Colonic mucosa (tissue), 4 donors: Measurements from ENCODE around the gene SUN3. TPM values are rescaled to one million over a fixed set of nuclear protein-coding genes. Genes with fewer than 3 reads are reported as not detected.

Experiments used
- DNase-seq: peaks from one replicate; pipeline ENCODE4 v3.0.0-alpha.2; 2020
- H3K27ac ChIP-seq: fragments of 200-600 bp; one replicate; pipeline ENCODE4 v1.8.0; 2021
- H3K27me3 ChIP-seq: fragments of 200-600 bp; one replicate; pipeline ENCODE4 v1.8.0; 2021
- H3K36me3 ChIP-seq: fragments of 200-600 bp; one replicate; pipeline ENCODE4 v1.8.0; 2021
- H3K4me1 ChIP-seq: fragments of 200-600 bp; one replicate; pipeline ENCODE4 v1.8.0; 2021; ENCODE audit warnings: mild to moderate bottlenecking
- H3K4me3 ChIP-seq: fragments of 200-600 bp; one replicate; pipeline ENCODE4 v1.8.0; 2021
- H3K9ac ChIP-seq, 2 donors: one replicate each; pipeline ENCODE4 v1.7.0; 2013; ENCODE audit warnings: control low read depth in 2 of 2, low read depth in 2 of 2, low read length in 2 of 2
- H3K9me3 ChIP-seq: fragments of 200-600 bp; one replicate; pipeline ENCODE4 v1.8.0; 2021
- intact Hi-C: fragments of 100-400 bp; cut with DNase I; formaldehyde crosslinking; loops from one replicate; pipeline ENCODE4 v1.14.1; 2022
- total RNA-seq, 2 donors: library from RNA; stranded (reverse); fragmentation: NEBNext Ultra II Directional in 1 of 2; extraction: Animal tissue kit (Norgen Biotek cat#: 25700) in 1 of 2; gene quantifications; one replicate each; pipeline ENCODE4 v1.2.1, GENCODE V29; 2021
- TF ChIP-seq, protein P1 (sequence below): fragments of 200-600 bp; IDR thresholded peaks from one replicate; pipeline ENCODE4 v1.8.0; 2022; ENCODE audit warnings: antibody characterized with exemption, mild to moderate bottlenecking
- donor health status: healthy.
- donor health status: DM: no; HTN: no; CAD: no.
- donor health status: DM: no; HTN: no; CAD: no.

The SUN3 gene
- total RNA-seq, 2 donors from 2014 or later: not detected

DNA sequence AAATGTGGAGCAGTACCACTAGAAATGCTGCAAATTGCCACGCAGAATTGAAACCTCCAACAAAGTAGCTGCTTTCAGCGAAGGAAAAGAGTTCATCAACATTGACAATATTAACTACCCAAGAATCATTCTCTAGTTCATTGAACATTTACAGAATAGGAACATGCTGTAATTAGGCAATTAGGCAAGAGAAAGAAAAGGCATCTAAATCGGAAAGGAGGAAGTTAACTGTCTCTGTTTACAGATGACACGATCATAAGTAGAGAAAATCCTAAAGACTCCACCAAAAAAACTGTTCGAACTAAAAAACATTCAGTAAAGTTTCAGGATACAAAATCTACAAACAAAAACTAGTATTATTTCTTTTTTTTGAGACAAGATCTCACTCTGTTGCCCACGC lies 71.8 kb downstream of the SUN3 start:
- Histone ChIP-seq H3K4me3 (no peak overlapping the region), H3K9ac (no peak overlapping the region), H3K36me3 (no peaks in the 10 kb centered on the region), H3K27ac (no peak overlapping the region), H3K27me3 (no peaks in the 10 kb centered on the region), H3K4me1 (no peaks in the 10 kb centered on the region), H3K9me3 (no peaks in the 10 kb centered on the region)
- intact Hi-C loops: no loop called here
- TF ChIP-seq, protein P1, sequence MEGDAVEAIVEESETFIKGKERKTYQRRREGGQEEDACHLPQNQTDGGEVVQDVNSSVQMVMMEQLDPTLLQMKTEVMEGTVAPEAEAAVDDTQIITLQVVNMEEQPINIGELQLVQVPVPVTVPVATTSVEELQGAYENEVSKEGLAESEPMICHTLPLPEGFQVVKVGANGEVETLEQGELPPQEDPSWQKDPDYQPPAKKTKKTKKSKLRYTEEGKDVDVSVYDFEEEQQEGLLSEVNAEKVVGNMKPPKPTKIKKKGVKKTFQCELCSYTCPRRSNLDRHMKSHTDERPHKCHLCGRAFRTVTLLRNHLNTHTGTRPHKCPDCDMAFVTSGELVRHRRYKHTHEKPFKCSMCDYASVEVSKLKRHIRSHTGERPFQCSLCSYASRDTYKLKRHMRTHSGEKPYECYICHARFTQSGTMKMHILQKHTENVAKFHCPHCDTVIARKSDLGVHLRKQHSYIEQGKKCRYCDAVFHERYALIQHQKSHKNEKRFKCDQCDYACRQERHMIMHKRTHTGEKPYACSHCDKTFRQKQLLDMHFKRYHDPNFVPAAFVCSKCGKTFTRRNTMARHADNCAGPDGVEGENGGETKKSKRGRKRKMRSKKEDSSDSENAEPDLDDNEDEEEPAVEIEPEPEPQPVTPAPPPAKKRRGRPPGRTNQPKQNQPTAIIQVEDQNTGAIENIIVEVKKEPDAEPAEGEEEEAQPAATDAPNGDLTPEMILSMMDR: no peak
- DNase-seq: no peak

DNA sequence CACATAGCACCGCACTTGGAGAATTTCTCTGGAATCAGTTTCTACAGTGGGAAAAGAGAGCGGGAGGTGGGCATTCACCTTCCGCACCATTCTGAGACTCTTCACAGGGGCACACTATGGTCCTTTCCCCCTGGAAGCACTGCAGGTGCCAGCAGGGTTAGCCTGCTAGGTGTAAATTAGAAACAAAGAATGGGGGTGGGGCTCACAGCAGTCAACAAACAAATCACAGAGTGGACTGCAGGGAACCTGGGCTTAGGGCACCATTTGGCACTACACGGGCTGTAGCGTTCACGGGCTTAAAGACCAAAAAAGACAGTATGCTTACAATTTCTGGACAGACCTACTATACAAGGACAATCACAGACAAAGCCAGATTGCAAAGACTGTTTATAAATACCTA lies 72.7 kb downstream of the SUN3 start:
- no peaks in the 10 kb centered on the region for H3K27me3 ChIP-seq
- intact Hi-C loops: no loop called here
- DNase-seq: no peak
- no peaks in the 10 kb centered on the region for H3K4me1 ChIP-seq
- TF ChIP-seq, protein P1: no peak
- H3K9ac ChIP-seq: no peak overlapping the region
- H3K36me3 ChIP-seq: no peaks in the 10 kb centered on the region
- H3K4me3 ChIP-seq: no peak overlapping the region
- no peaks in the 10 kb centered on the region for H3K9me3 ChIP-seq
- no peak overlapping the region for H3K27ac ChIP-seq

DNA sequence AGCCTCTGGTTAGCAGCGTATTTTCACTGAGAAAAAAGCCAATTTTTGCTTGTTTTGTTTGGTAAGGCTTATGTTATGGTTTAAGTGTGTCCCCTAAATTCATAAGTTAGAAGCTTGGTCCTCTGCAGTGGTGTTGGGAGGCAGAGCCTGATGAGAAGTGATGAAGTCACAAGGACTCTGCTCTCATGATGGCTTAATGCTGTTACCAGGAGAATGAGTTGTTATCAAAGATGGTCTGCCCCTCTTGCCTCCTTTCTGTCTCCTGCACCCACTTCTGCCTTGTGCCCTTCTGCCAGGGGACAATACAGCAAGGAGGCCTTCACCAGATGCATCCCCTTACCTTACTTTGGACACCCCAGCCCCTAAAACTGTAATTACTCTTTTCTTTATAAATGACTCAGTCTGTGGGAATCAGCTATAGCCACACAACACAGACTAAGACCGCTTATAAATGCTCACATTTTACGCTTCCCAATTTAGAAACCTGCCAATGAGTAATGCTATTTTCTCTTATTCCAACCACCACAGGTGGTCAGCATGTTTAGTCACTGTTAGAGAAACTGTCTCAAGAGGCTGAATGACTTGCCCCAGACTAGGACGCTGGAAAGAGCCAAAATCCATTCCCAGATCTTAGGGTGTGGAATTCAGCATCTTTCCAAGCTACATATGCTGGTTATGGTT lies 74.5 kb downstream of the SUN3 start:
- TF ChIP-seq, protein P1: no peak
- H3K9ac ChIP-seq: no peak overlapping the region
- no peak overlapping the region for H3K27ac ChIP-seq
- no peaks in the 10 kb centered on the region for H3K4me1 ChIP-seq
- no peaks in the 10 kb centered on the region for H3K27me3 ChIP-seq
- no peak overlapping the region for H3K4me3 ChIP-seq
- no peaks in the 10 kb centered on the region for H3K36me3 ChIP-seq
- intact Hi-C loops: no loop called here
- no peaks in the 10 kb centered on the region for H3K9me3 ChIP-seq
- DNase-seq: no peak

DNA sequence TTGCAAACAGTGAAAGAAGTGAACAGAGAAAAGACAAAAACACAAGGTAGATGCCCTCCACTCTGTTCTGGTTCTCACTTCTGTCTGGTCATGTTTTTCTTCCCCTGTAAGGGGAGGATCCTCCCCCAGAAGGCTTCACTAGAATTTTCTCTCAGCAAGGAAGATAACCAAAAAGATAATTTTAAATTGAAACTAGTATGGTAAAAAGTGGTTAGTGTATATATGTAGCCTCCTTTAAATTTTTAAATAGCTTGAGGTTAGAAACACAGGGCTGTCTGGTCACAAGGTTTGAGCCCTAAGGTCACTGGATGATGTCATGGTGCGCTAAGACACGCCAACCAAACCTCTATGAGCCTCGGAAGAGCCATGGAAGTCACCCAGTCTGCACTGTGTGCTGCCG lies 75.1 kb downstream of the SUN3 start:
- H3K36me3 ChIP-seq: no peaks in the 10 kb centered on the region

DNA sequence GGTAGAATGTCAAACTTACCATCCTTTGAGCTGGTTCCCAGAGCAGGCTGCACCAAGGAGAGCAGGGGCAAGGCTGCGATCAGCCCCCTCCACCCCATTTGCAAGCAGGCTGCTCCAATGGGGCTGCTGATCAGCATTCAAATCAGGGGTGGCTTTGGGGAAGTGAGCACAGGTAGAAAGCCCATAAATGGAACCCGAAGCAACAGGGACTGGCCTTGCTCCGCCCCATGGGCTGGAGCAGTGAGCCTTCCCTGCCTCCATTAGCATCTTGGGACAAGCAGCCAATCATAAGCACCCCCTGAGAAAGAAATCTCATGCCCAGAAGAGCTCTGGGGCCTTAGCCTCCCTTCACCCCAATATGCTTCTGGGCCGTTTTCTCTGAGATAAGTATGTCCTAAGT lies 76.7 kb downstream of the SUN3 start:
- Histone ChIP-seq H3K27me3 (no peaks in the 10 kb centered on the region), H3K4me3 (no peak overlapping the region), H3K27ac (no peak overlapping the region), H3K36me3 (no peaks in the 10 kb centered on the region), H3K4me1 (no peaks in the 10 kb centered on the region), H3K9me3 (no peaks in the 10 kb centered on the region), H3K9ac (no peak overlapping the region)
- TF ChIP-seq, protein P1: no peak
- no peak for DNase-seq
- intact Hi-C loops: no loop called here

More for the DNA sequence above, 75.1 kb downstream of the SUN3 start:
- no peaks in the 10 kb centered on the region for H3K27me3 ChIP-seq
- intact Hi-C loops: no loop called here
- no peaks in the 10 kb centered on the region for H3K9me3 ChIP-seq
- TF ChIP-seq, protein P1: no peak
- no peak overlapping the region for H3K4me3 ChIP-seq
- no peak overlapping the region for H3K9ac ChIP-seq
- H3K27ac ChIP-seq: no peak overlapping the region
- no peak for DNase-seq
- H3K4me1 ChIP-seq: no peaks in the 10 kb centered on the region
